Ecto neural progenitor cell (in vitro differentiated cells): ENCODE measurements around the gene SMARCA4.

Experiments used
- DNase-seq: peaks from one replicate; pipeline ENCODE4 v3.0.0-alpha.2; 2018; ENCODE audit warnings: low spot score

Gene SMARCA4

GRCh38 chr19:11035441-11036377 is 74.9 kb downstream of the SMARCA4 start:
- peak; percentile 86 for DNase-seq

GRCh38 chr19:11038511-11038910 is 77.7 kb downstream of the SMARCA4 start:
- DNase-seq: no peak

GRCh38 chr19:11041194-11041593 is 80.4 kb downstream of the SMARCA4 start:
- no peak for DNase-seq

- DNase-seq: no peak
Measured at GRCh38 chr19:11041966-11042627, 81.3 kb downstream of the SMARCA4 start.

- DNase-seq: no peak
Measured at GRCh38 chr19:11044431-11044830, 83.6 kb downstream of the SMARCA4 start.

- DNase-seq: no peak
Measured at GRCh38 chr19:11045536-11045935, 84.7 kb downstream of the SMARCA4 start.

GRCh38 chr19:11046605-11047354 is 86.0 kb downstream of the SMARCA4 start:
- no peak for DNase-seq

GRCh38 chr19:11047866-11048265 is 87.0 kb downstream of the SMARCA4 start:
- DNase-seq: no peak

- DNase-seq: no peak
Measured at GRCh38 chr19:11050323-11051114, 89.7 kb downstream of the SMARCA4 start.

- no peak for DNase-seq
Measured at GRCh38 chr19:11053817-11054195, 93.0 kb downstream of the SMARCA4 start.

GRCh38 chr19:11054200-11054599 is 93.4 kb downstream of the SMARCA4 start:
- no peak for DNase-seq

- DNase-seq: no peak
Measured at GRCh38 chr19:11054628-11055027, 93.8 kb downstream of the SMARCA4 start.

- DNase-seq: no peak
Measured at GRCh38 chr19:11058246-11059030, 97.6 kb downstream of the SMARCA4 start.

GRCh38 chr19:11059511-11060358 is 98.9 kb downstream of the SMARCA4 start:
- no peak for DNase-seq

- DNase-seq: no peak
Measured at GRCh38 chr19:11061952-11062351, 101.1 kb downstream of the SMARCA4 start.

- DNase-seq: no peak
Measured at GRCh38 chr19:11063434-11063833, 102.6 kb downstream of the SMARCA4 start.

- no peak for DNase-seq
Measured at GRCh38 chr19:11064831-11065303, 104.0 kb downstream of the SMARCA4 start.

- no peak for DNase-seq
Measured at GRCh38 chr19:11066326-11066725, 105.5 kb downstream of the SMARCA4 start.

GRCh38 chr19:11067356-11068113 is 106.7 kb downstream of the SMARCA4 start:
- DNase-seq: no peak
